ENCODE measurements around the gene TMEM63A. TPM values are rescaled to one million over a fixed set of nuclear protein-coding genes. Genes with fewer than 3 reads are reported as not detected.

Gene TMEM63A
- total and polyA plus RNA-seq, 2 experiments from 2014 or later: 19.3 to 37.0 TPM

- DNase-seq (ENCODE audit: low read depth in 1 of 2, low spot score in 1 of 2): no peak
- Histone ChIP-seq H3K27ac (no peak overlapping the region), H3K36me3 (no peaks in the 10 kb centered on the region), H3K9me3 (ENCODE audit: low read depth) (no peaks in the 10 kb centered on the region), H3K4me3 (no peak overlapping the region), H3K4me1 (ENCODE audit: low read depth) (peaks cover 12% of the 10 kb centered on the region), H3K27me3 (no peaks in the 10 kb centered on the region)
- TF ChIP-seq CTCF (IDR thresholded peaks at IDR 0.05; ENCODE audit: low read depth, low read length): no peak
These were observed 61.6 kb downstream of the TMEM63A start for GRCh38 chr1:225820522-225821120.

GRCh38 chr1:225819346-225820192 lies 62.6 kb downstream of the TMEM63A start:
- Histone ChIP-seq H3K4me1 (ENCODE audit: low read depth) (peaks cover 10% of the 10 kb centered on the region), H3K36me3 (no peaks in the 10 kb centered on the region), H3K9me3 (ENCODE audit: low read depth) (no peaks in the 10 kb centered on the region), H3K27ac (no peak overlapping the region), H3K4me3 (no peak overlapping the region), H3K27me3 (no peaks in the 10 kb centered on the region)
- TF ChIP-seq CTCF (IDR thresholded peaks at IDR 0.05; ENCODE audit: low read depth, low read length): no peak
- no peak for DNase-seq (ENCODE audit: low read depth in 1 of 2, low spot score in 1 of 2)

DNA sequence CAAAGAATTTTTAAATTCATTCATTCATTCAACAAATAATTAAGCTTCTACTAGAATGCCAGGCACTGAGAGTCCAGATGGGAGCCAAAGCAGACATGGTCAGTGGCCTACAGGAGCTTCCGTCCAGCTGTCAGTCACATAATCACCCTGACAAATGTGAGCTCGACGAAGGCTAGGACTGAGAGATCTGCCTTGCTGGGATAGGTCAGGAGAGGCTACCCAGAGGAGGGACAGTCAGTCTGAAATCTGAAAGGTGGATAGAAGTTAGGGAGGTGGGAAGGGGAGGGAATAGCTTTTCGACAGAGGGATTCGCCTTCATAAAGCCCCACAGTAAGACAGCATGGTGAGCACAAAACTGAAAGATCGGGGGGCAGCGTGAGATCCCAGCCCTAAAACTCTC lies 64.0 kb downstream of the TMEM63A start:
- no peak for TF ChIP-seq CTCF (IDR thresholded peaks at IDR 0.05; ENCODE audit: low read depth, low read length)
- H3K27ac ChIP-seq: no peak overlapping the region
- H3K27me3 ChIP-seq: no peaks in the 10 kb centered on the region
- H3K4me1 ChIP-seq (ENCODE audit: low read depth): peaks cover 4% of the 10 kb centered on the region
- H3K9me3 ChIP-seq (ENCODE audit: low read depth): no peaks in the 10 kb centered on the region
- no peaks in the 10 kb centered on the region for H3K36me3 ChIP-seq
- DNase-seq (ENCODE audit: low read depth in 1 of 2, low spot score in 1 of 2): no peak
- H3K4me3 ChIP-seq: no peak overlapping the region

- H3K9me3 ChIP-seq (ENCODE audit: low read depth): no peaks in the 10 kb centered on the region
- peaks cover 4% of the 10 kb centered on the region for H3K4me1 ChIP-seq (ENCODE audit: low read depth)
- no peak overlapping the region for H3K4me3 ChIP-seq
- H3K27me3 ChIP-seq: no peaks in the 10 kb centered on the region
- no peaks in the 10 kb centered on the region for H3K36me3 ChIP-seq
- H3K27ac ChIP-seq: no peak overlapping the region
- TF ChIP-seq CTCF (IDR thresholded peaks at IDR 0.05; ENCODE audit: low read depth, low read length): no peak
- DNase-seq (ENCODE audit: low read depth in 1 of 2, low spot score in 1 of 2): peak in 1 of 2 donors; percentile 92
These were observed 64.5 kb downstream of the TMEM63A start for GRCh38 chr1:225817611-225818061.

DNA sequence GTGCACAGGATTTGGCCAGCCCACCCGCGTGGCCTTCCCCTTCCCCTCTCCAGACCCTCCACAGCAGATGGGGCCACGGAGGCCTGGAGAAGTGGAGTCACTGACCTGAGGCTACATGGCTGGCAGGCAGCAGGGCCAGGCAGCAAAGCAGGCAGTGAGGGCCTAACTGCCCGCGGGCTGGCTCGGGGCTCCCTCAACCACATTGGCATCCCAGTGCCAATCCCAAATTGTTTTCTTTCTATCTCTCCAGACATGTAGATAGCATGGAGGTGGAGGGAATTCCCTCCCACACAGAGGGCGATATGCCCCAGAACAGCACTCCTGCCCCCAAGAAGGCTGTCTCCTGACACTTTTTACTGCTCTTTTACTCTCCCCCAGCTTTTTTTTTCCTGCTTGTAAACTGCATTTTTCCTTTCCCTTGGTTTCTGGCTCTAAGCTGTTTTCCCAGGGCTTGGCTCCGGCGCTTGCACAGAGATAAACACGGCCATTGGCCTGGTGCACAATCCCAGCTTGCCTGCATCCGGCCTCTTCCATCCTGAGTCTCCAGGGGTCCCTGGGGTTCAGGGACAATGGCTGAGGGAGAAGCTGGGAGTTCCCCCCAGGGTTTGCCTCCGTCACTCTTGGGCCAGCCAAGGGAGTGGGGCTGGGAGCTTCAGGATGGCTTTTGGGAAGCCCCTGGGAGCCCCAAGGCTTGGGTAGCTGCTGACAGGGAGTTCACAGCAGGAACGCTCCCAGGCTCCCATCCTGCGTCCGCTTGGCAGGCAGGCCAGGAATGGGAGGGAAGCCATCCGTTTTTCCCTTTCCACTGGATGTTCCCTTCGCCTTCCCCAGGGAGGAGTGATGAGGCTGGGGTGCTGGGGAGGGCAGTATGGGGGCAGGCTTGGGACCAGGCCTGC lies 65.3 kb downstream of the TMEM63A start:
- H3K9me3 ChIP-seq (ENCODE audit: low read depth): no peaks in the 10 kb centered on the region
- H3K27ac ChIP-seq: no peak overlapping the region
- H3K27me3 ChIP-seq: no peaks in the 10 kb centered on the region
- DNase-seq (ENCODE audit: low read depth in 1 of 2, low spot score in 1 of 2): peak in 1 of 2 donors; percentile 72
- no peaks in the 10 kb centered on the region for H3K36me3 ChIP-seq
- no peak overlapping the region for H3K4me3 ChIP-seq
- H3K4me1 ChIP-seq (ENCODE audit: low read depth): peaks cover 4% of the 10 kb centered on the region
- TF ChIP-seq CTCF (IDR thresholded peaks at IDR 0.05; ENCODE audit: low read depth, low read length): no peak

Data from cardiac muscle cell (in vitro differentiated cells and primary cell).